GM23338 (cell line): ENCODE results near the gene PTPRJ.

Experiments
- CREB1 ChIP-seq: fragments of 250-450 bp; sonication (Bioruptor Pico); IDR thresholded peaks from 2 replicates; pipeline ENCODE4 v1.5.0; 2020; ENCODE audit warnings: low read depth, mild to moderate bottlenecking, moderate library complexity
- CTCF ChIP-seq, 2 experiments: fragments of 200-600 bp in 1 of 2; sonication (generic) in 1 of 2; conservative IDR thresholded peaks; 2 replicates each; pipeline versions ENCODE4 v1.5.1 to v1.6.1; 2016 to 2017; ENCODE audit warnings: antibody characterized with exemption in 2 of 2, low read depth in 2 of 2, mild to moderate bottlenecking in 2 of 2, moderate library complexity in 1 of 2
- ETS1 ChIP-seq: IDR thresholded peaks from 2 replicates; pipeline ENCODE4 v1.6.1; 2016; ENCODE audit warnings: antibody characterized with exemption
- EZH2 ChIP-seq: fragments of 200-600 bp; sonication (generic); IDR thresholded peaks from one replicate; pipeline ENCODE4 v1.8.0; 2017; ENCODE audit warnings: antibody characterized with exemption, mild to moderate bottlenecking, low read depth; ENCODE audit not compliant: unreplicated experiment
- EZH2phosphoT487 ChIP-seq: fragments of 200-600 bp; sonication (generic); IDR thresholded peaks from one replicate; pipeline ENCODE4 v1.8.1; 2018; ENCODE audit warnings: antibody characterized with exemption; ENCODE audit not compliant: unreplicated experiment
- REST ChIP-seq: IDR thresholded peaks from one replicate; pipeline ENCODE4 v1.6.1; 2018; ENCODE audit warnings: antibody characterized with exemption; ENCODE audit not compliant: unreplicated experiment
- ZNF331 ChIP-seq: fragments of 250-450 bp; sonication (Bioruptor Pico); IDR thresholded peaks from 2 replicates; pipeline ENCODE4 v1.5.0; 2020; ENCODE audit warnings: low read depth, mild to moderate bottlenecking, moderate library complexity
- ZNF462 ChIP-seq: fragments of 250-450 bp; sonication (Bioruptor Pico); IDR thresholded peaks from 2 replicates; pipeline ENCODE4 v1.5.0; 2020; ENCODE audit warnings: mild to moderate bottlenecking, moderate library complexity

- TF ChIP-seq EZH2 (no peak), REST (no peak), CTCF (conservative IDR thresholded peaks at IDR 0.05; ENCODE audit: low read depth in 2 of 2) (no peak), EZH2phosphoT487 (no peak), ZNF462 (CRISPR knock-in tag) (no peak), ZNF331 (no peak), ETS1 (no peak), CREB1 (CRISPR knock-in tag) (no peak)
Observed at GRCh38 chr11:47987781-47988180, 7.4 kb downstream of the PTPRJ start.
